Skin epidermis (tissue), 12 donors: ENCODE measurements around the gene PHF21A.
A peak's percentile ranks its signal among the peaks of the same experiment; 100 is the strongest.
"Not testable (repeated sequence)": the region's sequence is repeated elsewhere in the genome, so short reads cannot be mapped to it uniquely, and the experiment has no call there.

Experiments
- H3K27ac ChIP-seq, 21 experiments: fragments of 200-600 bp; sonication (generic) in 11 of 21; one replicate each; pipeline ENCODE4 v1.5.0; 2020; ENCODE audit warnings: mild to moderate bottlenecking in 3 of 21, inconsistent platforms in 2 of 21, moderate library complexity in 2 of 21
- H3K4me3 ChIP-seq, 7 experiments: fragments of 200-600 bp; sonication (generic) in 2 of 7; one replicate each; pipeline ENCODE4 v1.5.0; 2020; ENCODE audit warnings: inconsistent platforms in 2 of 7, mild to moderate bottlenecking in 2 of 7, moderate library complexity in 1 of 7

PHF21A gene

DNA sequence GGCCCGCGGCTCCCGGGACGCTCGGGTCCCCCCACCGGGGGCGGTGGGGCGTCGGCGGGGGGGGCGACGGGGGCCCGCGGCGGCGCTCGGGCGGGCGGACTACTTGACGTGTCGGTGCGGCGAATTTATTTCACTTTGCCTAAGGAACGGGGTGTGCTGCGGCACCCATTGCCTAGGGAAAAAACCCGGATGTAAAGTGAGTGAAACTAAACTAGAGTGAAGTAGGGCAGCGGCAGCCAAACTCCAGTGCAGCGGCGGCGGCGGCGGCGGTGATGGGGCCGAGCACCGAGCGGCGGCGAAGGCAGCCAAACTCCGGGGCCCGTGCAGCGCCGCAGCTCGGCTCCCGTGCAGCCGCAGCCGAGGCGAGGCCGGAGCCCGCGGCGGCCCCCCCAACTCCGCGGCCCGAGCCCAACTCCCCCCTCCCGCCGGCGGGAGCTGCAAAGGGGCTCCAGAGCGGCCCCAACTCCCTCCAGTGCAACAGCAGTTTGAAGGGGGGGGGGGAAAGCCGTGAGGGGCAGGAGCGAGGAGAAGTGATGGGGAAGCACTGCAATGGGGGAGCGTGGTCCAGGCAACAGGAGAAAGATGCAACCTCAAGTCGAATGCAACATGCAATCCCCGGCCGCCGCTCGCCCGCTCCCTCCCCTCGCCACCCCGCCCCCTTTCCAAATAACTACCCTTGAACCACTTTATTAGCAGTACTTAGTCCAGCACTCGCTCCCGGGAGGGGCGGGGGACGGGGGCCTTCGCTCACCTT lies 647 bp upstream of the PHF21A start:
- H3K4me3 ChIP-seq = peak overlapping the region; percentile 58 to 95 (median 91)
- H3K27ac ChIP-seq = peak overlapping the region; percentile 73 to 97 (median 88)

GRCh38 chr11:46120346-46121300 lies 631 bp downstream of the PHF21A start:
- H3K27ac ChIP-seq = peak overlapping the region; percentile 70 to 97 (median 91)
- peak overlapping the region; percentile 62 to 95 (median 91) for H3K4me3 ChIP-seq

- H3K27ac ChIP-seq = peak overlapping the region; percentile 70 to 97 (median 91)
- H3K4me3 ChIP-seq = peak overlapping the region; percentile 62 to 95 (median 91)
These were observed 1.7 kb downstream of the PHF21A start for GRCh38 chr11:46119352-46120216.

DNA sequence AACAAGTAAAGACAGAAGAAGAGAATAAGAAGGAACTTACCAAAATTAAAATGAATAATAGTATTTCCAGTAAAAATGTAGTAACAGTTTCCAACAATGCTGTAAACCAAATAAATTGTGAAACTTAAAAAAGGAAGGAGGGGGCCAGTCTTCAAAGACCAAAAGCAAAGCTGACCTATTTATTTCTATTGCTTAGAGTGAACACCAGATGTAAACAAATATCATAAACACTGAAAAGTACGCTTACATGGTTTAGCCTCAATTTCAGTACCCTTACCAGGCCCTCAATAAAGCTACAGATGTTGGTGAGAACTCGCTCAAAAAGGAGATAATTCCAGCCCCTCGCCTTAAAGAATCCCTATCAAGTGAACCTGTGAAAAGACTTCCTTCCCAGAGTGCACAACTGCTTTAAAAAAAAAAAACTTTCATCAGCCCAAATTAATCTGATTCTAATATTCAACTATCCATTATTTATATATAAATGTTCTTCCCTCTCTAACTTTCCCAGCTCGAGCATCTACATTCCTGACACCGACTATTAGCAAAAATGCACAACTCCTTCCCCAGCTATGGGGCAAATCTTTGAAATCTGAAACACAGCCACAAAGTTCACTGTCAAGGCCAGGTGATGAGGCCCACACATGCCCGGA lies 2.4 kb downstream of the PHF21A start:
- H3K4me3 ChIP-seq = peak overlapping the region; percentile 62 to 95 (median 91)
- H3K27ac ChIP-seq = peak overlapping the region; percentile 26 to 97 (median 91)

- H3K27ac ChIP-seq = peak overlapping the region in 12 of 21 experiments; percentile 0 to 97 (median 92)
- H3K4me3 ChIP-seq = peak overlapping the region in 2 of 7 experiments; percentile 2 to 90
These were observed 3.4 kb downstream of the PHF21A start for GRCh38 chr11:46117842-46118241.

- H3K27ac ChIP-seq = peak overlapping the region in 6 of 21 experiments; percentile 21 to 94 (median 50)
- not testable (repeated sequence) for H3K4me3 ChIP-seq
These were observed 4.6 kb downstream of the PHF21A start for GRCh38 chr11:46116712-46117037.

- no peak overlapping the region for H3K4me3 ChIP-seq
These were observed 5.1 kb downstream of the PHF21A start for GRCh38 chr11:46116007-46116711.

GRCh38 chr11:46114961-46115360 lies 6.3 kb downstream of the PHF21A start:
- Histone ChIP-seq H3K27ac (peak overlapping the region in 4 of 21 experiments; percentile 6 to 51 (median 28)), H3K4me3 (no peak overlapping the region)

More at GRCh38 chr11:46116007-46116711, 5.1 kb downstream of the PHF21A start:
- H3K27ac ChIP-seq = peak overlapping the region in 8 of 21 experiments; percentile 8 to 94 (median 47)

- H3K4me3 ChIP-seq = no peak overlapping the region
- H3K27ac ChIP-seq = peak overlapping the region in 4 of 21 experiments; percentile 6 to 51 (median 28)
These were observed 6.9 kb downstream of the PHF21A start for GRCh38 chr11:46114378-46114777.

DNA sequence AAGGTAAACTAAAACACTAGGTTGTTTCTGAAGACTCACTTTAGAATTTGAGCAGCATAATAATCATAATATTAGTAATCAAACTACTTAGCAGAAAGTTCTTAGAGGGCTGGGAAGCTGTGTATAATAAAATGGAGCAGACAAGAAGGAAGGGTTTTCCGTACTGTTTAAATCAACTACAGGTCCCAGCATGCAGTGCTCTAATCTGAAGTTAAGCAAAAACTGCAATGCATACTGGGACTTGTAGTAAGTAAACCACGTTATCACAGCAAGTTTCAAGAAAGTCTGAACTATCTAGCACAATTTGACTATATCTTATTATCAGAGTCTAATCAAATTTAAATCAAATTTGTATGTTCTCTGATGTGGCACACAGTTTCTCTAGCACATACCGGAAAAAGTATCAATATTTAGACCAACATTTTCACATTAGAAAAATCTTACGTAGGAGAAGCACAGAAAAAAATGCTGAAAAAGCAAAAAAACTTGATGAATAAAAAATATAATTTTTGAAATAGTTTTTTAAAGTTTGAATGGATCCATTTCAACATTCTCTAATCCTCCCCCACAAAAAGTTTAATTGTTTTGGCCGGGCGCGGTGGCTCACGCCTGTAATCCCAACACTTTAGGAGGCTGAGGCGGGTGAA lies 8.2 kb downstream of the PHF21A start:
- Histone ChIP-seq H3K4me3 (no peak overlapping the region), H3K27ac (no peak overlapping the region)

DNA sequence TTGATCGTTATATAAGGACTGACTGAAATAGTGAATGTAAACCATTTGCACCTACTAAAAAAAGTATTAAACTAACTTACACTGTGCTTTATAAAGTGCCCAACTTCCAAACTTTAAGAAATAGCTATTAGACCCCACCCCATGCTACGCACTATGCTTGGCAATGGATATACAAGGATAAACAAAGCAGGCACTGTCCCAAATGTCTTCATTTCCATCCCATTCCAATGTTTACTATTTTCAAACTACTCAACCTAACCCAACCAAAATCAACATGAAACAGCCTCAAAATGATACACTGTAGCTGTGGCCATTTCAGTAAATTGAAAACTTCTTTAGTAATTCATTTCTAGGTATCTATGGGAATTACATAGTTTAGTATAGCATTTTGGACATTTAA lies 12.5 kb downstream of the PHF21A start:
- Histone ChIP-seq H3K4me3 (no peak overlapping the region), H3K27ac (no peak overlapping the region)

DNA sequence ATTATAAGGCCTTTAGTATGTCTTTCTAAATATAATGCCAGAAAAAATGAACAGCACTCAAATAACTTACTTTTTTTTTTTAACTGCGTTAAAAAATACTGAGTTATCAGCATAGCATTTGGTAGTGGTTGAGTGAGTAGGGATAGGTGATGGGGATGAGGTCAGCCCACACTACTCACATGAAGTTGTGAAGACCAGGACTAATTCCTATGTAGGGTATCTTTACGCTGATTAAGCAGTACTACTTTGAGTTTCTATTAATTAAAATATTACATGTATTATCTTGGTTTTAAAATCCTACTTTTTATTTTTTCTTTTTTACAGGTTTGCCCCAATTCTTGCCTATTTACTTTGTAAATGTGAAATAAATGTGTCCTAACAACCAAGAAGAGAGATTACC lies 13.5 kb downstream of the PHF21A start:
- H3K4me3 ChIP-seq = no peak overlapping the region
- no peak overlapping the region for H3K27ac ChIP-seq

- no peak overlapping the region for H3K4me3 ChIP-seq
- H3K27ac ChIP-seq = no peak overlapping the region
These were observed 13.9 kb downstream of the PHF21A start for GRCh38 chr11:46107408-46107718.

DNA sequence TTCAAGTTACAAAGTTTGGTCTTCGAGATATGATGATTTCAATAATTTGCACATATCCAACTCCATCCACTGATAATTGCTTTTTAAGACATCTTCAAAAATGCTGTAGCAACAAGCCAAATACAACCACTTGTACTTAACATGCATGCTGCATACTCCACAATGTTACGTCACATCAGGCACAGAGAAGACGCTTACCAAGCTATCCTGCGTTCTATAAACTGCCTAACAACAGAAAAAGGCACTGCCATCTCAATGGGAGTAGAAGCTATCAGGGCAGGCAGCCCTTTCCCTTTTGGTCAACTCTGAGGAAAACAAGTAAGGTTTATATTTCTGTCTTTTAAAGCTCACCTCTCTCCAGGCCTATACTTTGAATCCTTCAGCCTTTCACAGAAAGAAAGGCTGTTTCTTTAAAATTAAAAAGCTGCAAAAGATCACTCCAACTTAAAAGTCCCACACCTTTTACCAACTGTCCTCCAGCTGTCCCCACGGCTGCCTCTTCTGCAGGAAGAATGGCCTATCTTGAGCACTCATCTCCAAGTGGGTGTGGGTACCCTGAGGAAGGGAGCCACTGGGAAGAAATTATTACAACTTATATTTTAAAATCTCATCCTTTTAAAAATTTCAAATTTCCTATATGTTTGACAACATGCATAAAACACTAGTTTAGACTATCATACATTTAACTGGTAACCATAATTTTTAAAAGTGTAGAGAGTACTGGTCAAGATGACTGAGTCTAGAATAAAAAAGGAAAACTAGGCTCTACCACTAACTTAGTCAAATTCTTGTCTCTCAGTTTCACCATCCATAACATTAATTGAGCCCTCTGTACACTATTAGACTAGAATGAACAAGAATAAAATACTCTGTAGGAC lies 14.5 kb downstream of the PHF21A start:
- Histone ChIP-seq H3K4me3 (no peak overlapping the region), H3K27ac (no peak overlapping the region)

DNA sequence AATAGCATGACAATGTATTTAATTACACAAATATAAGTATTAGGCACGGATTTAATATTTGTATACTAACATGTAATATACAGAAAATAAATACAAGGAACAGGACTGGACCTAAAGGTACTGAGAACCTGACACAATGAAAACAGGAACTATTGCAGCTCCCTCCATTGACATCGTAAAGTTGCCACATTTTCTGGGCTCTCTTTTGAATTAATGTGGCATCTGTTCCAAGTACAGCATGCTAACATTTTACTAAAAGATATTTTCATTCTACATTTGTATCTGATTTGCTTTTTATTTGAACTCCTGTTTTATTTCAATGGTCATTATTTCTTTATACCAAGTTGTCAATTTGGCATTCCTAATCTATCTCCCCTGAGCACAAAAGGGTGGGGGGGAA lies 15.3 kb downstream of the PHF21A start:
- H3K27ac ChIP-seq = no peak overlapping the region
- no peak overlapping the region for H3K4me3 ChIP-seq

DNA sequence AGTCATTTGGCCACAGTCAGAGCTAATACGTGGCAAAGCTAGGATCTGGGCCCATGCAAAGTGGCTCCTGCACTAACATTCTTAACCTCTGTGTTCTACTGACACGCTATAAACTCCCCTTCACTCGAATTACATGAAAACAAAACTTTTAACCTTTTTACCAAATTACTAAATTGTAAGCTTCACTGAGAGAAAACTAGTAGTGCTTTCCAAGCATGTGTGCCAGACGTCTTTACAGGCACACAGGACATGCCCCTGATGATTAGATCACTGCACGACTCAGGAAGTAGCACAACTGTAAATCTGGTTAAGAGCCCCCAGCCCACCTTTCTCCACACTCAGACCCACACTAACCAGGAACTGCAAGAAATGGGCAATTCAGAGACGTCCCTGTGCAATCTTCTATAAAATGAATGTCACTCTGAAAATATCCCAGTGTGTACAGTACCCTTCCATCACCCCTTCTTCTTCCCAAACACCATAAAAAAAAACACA lies 16.1 kb downstream of the PHF21A start:
- Histone ChIP-seq H3K27ac (peak overlapping the region in 1 of 21 experiments; percentile 38), H3K4me3 (no peak overlapping the region)

DNA sequence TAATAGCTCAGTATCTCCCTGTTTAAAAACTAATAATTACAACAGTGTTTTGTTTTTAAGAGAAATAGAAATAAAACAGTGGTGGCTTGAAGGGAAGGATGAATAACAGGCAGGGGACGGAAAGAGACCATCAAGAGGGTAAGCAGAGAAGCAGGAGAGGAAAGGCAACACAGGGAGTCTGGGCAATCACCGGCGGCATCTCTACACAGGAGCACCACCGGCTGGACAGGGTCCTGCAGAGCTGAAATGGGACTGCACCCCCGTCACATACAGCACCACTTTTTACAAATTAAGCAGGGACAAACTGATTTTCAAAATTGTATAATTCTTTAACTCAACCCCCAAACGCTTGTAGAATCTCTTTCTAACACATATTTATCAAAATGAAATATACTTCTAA lies 18.4 kb downstream of the PHF21A start:
- Histone ChIP-seq H3K27ac (no peak overlapping the region), H3K4me3 (no peak overlapping the region)
